H1 (cell line): ENCODE data around the gene ZNF546. TPM values are rescaled to one million over a fixed set of nuclear protein-coding genes. Genes with fewer than 3 reads are reported as not detected.
A peak's percentile ranks its signal among the peaks of the same experiment; 100 is the strongest.

Experiments used
- ATF2 ChIP-seq: IDR thresholded peaks from 2 replicates; pipeline ENCODE4 v1.6.1; 2012; ENCODE audit warnings: low read length, inconsistent platforms
- BRCA1 ChIP-seq: IDR thresholded peaks from 2 replicates; pipeline ENCODE4 v1.6.1; 2012; ENCODE audit warnings: low read depth, low read length, improper control_type of control experiment
- CEBPB ChIP-seq: IDR thresholded peaks from 2 replicates; pipeline ENCODE4 v1.6.1; 2012; ENCODE audit warnings: low read depth, low read length
- CREB1 ChIP-seq: IDR thresholded peaks from 2 replicates; pipeline ENCODE4 v1.6.1; 2012; ENCODE audit warnings: inconsistent platforms
- CTBP2 ChIP-seq: IDR thresholded peaks from 2 replicates; pipeline ENCODE4 v1.7.0; 2011; ENCODE audit warnings: borderline replicate concordance, mild to moderate bottlenecking, moderate library complexity, mixed read lengths, low read length; ENCODE audit not compliant: insufficient read depth, insufficient read length
- E2F6 ChIP-seq: IDR thresholded peaks from 2 replicates; pipeline ENCODE4 v1.6.1; 2012; ENCODE audit warnings: inconsistent platforms
- EGR1 ChIP-seq: IDR thresholded peaks from 2 replicates; pipeline ENCODE4 v1.6.1; 2011; ENCODE audit warnings: low read depth, low read length, borderline replicate concordance
- HDAC6 ChIP-seq: IDR thresholded peaks from one replicate; pipeline ENCODE4 v1.7.1; 2012; ENCODE audit warnings: low read depth, mild to moderate bottlenecking, inconsistent platforms, low read length, moderate library complexity
- KDM5A ChIP-seq: fragments of 200-600 bp; IDR thresholded peaks from 2 replicates; pipeline ENCODE4 v1.7.1; 2012; ENCODE audit warnings: mild to moderate bottlenecking, low read length, inconsistent platforms, mixed read lengths
- MAFK ChIP-seq: IDR thresholded peaks from 2 replicates; pipeline ENCODE4 v1.6.1; 2012; ENCODE audit warnings: low read depth, mild to moderate bottlenecking, improper control_type of control experiment, low read length
- PHF8 ChIP-seq: fragments of 200-600 bp; sonication (generic); conservative IDR thresholded peaks from 2 replicates; pipeline ENCODE4 v1.7.1; 2012; ENCODE audit warnings: low read depth, mild to moderate bottlenecking, inconsistent platforms, low read length, moderate library complexity
- RFX5 ChIP-seq: IDR thresholded peaks from 2 replicates; pipeline ENCODE4 v1.6.1; 2011; ENCODE audit warnings: low read depth, low read length, improper control_type of control experiment, borderline replicate concordance
- RNF2 ChIP-seq: fragments of 200-900, 300-1000 bp; sonication (generic); IDR thresholded peaks from 2 replicates; pipeline ENCODE4 v1.7.1; 2016; ENCODE audit warnings: borderline replicate concordance, low read depth, mild to moderate bottlenecking, antibody characterized with exemption, low read length; ENCODE audit not compliant: poor library complexity, severe bottlenecking; ENCODE audit errors: missing control alignments
- SAP30 ChIP-seq: fragments of 300-600 bp; sonication (generic); IDR thresholded peaks from 2 replicates; pipeline ENCODE4 v1.7.1; 2012; ENCODE audit warnings: low read length, moderate library complexity, mild to moderate bottlenecking, inconsistent platforms; ENCODE audit not compliant: insufficient read depth, insufficient replicate concordance
- SIN3A ChIP-seq, 2 experiments: IDR thresholded peaks in 1 of 2; conservative IDR thresholded peaks in 1 of 2; 2 replicates each; pipeline ENCODE4 v1.6.1; 2011 to 2012; ENCODE audit warnings: low read length in 2 of 2, improper control_type of control experiment in 1 of 2, low read depth in 1 of 2, mild to moderate bottlenecking in 1 of 2
- SRF ChIP-seq: IDR thresholded peaks from 2 replicates; pipeline ENCODE4 v1.6.1; 2011; ENCODE audit warnings: mild to moderate bottlenecking, low read depth, low read length, moderate library complexity
- TCF12 ChIP-seq: IDR thresholded peaks from 2 replicates; pipeline ENCODE4 v1.6.1; 2011; ENCODE audit warnings: low read depth, mild to moderate bottlenecking, low read length
- polyA plus RNA-seq, 7 experiments: library from polyadenylated mRNA; depleted of rRNA in 3 of 7; stranded (reverse) in 5 of 7; unstranded in 2 of 7; fragments of >200 nt in 5 of 7; fragments of 200-250 nt in 2 of 7; gene quantifications; 1 replicate in 5 of 7; 2 replicates in 1 of 7; 4 replicates in 1 of 7; pipeline versions ENCODE4 v1.2.1 to v1.2.3, GENCODE V29; 2011 to 2013; ENCODE audit warnings: missing spikeins in 2 of 7, mixed read lengths in 2 of 7
- total RNA-seq: library from RNA; stranded (reverse); fragmentation: NEBNext Ultra II Directional; extraction: Animal tissue kit (Norgen Biotek cat#: 25700); gene quantifications from 2 replicates; pipeline ENCODE4 v1.2.1, GENCODE V29; 2021
- TF ChIP-seq, protein P1 (sequence below), 3 experiments: IDR thresholded peaks; 1 replicate in 2 of 3; 2 replicates in 1 of 3; pipeline versions ENCODE4 v1.5.1 to v1.6.1; 2011; ENCODE audit warnings: low read length in 3 of 3, mild to moderate bottlenecking in 3 of 3, inconsistent platforms in 2 of 3, low read depth in 1 of 3, moderate library complexity in 1 of 3; ENCODE audit not compliant: insufficient read depth in 1 of 3; ENCODE audit errors: control extremely low read depth in 1 of 3

The ZNF546 gene
- total and polyA plus RNA-seq, 2 of the 8 experiments (the other 6 are each of a cell fraction or from before 2014, with no cell fraction given): 0.21 to 1.1 TPM

DNA sequence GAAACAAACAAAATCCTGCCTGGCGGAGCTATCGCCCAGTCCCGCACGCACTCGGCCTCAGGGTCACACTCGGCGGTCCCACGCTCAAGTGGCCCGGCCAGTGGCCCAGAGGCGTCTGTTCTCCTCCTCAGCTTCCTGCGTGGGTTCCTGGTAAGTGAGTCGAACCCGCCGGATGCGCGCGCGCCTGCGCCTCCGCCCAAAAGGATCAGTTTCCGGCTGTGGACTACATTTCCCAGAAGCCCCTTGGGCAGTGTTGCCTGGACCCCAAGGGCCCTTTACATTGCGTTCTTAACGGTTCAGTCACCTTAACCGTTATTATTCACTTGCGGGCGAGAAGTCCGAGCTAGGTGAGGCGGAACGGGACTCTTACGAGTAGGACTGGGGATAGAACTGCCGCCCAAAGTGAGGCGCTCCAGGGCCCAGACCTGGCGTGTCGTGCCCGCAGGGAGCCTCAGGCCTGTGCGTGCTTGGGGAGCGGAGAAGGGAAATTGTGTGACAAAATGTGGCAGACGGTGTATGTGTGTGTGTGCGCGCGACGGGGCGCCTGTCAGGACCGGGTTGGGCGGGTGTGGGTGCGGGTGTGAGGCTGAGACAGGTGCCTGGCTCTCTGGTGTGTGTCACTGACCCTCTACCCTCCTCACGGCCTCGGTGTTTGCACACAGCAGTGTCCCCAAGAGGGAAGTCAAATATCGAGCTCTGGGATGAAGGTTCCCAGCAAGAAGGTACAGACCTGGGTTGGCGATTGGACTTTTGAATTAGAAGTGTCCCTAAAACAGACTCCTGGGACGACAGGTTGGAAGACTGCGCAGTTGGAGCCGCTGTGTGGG lies at the start of gene ZNF546 (continued):
- TF ChIP-seq RFX5 (no peak), HDAC6 (no peak), CREB1 (no peak), SIN3A (conservative IDR thresholded peaks at IDR 0.05 in 1 of 2, IDR thresholded peaks at IDR 0.05 in 1 of 2; ENCODE audit: low read depth in 1 of 2, low read length in 2 of 2) (peak in 1 of 2 experiments; percentile 38; a peak in 1 of 4 replicates), KDM5A (no peak; the same call in 1 of the 2 replicates), PHF8 (peak; percentile 60), RNF2 (no peak), CEBPB (no peak), CTBP2 (no peak), TCF12 (peak; percentile 53; the same call in 1 of the 2 replicates), ATF2 (no peak), MAFK (no peak), E2F6 (no peak), SAP30 (no peak), EGR1 (no peak), BRCA1 (no peak), SRF (no peak)
- TF ChIP-seq, protein P1, sequence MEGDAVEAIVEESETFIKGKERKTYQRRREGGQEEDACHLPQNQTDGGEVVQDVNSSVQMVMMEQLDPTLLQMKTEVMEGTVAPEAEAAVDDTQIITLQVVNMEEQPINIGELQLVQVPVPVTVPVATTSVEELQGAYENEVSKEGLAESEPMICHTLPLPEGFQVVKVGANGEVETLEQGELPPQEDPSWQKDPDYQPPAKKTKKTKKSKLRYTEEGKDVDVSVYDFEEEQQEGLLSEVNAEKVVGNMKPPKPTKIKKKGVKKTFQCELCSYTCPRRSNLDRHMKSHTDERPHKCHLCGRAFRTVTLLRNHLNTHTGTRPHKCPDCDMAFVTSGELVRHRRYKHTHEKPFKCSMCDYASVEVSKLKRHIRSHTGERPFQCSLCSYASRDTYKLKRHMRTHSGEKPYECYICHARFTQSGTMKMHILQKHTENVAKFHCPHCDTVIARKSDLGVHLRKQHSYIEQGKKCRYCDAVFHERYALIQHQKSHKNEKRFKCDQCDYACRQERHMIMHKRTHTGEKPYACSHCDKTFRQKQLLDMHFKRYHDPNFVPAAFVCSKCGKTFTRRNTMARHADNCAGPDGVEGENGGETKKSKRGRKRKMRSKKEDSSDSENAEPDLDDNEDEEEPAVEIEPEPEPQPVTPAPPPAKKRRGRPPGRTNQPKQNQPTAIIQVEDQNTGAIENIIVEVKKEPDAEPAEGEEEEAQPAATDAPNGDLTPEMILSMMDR (IDR thresholded peaks at IDR 0.05; ENCODE audit: control extremely low read depth in 1 of 3, insufficient read depth in 1 of 3, low read depth in 1 of 3, low read length in 3 of 3): no peak
